Erythroblast (primary cell): Measurements from ENCODE around the gene FCN1.

Experiments
- DNase-seq, 2 experiments: peaks; one replicate each; lab custom pipeline; 2025; lab: John Stamatoyannopoulos, UW
- GATA1 ChIP-seq: IDR thresholded peaks from 2 replicates; pipeline ENCODE4 v1.6.1; 2011; ENCODE audit warnings: low read depth, mild to moderate bottlenecking, control low read depth, low read length, moderate library complexity
- POLR2A ChIP-seq: IDR thresholded peaks from 2 replicates; pipeline ENCODE4 v1.6.1; 2011; ENCODE audit warnings: mild to moderate bottlenecking, low read length

The FCN1 gene

DNA sequence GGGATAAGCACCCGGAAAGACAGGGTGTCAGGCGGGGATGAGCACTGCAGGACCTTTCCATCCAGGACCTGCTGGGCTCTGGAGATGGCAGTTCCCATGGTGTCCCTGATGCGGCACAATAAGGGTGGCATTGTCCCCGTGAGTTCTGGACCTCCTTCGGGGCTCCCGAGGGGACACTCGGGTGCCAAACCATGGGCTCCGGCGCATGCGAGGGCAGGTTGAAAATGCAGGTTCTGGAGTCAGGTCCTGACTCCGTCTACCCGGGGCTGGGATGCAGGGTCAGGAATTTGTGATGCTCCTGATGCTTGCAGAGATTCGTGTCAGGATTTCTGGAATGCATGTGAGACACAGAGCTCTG lies 36.4 kb downstream of the FCN1 start:
- no peak for TF ChIP-seq POLR2A
- TF ChIP-seq GATA1, result no peak
- DNase-seq, result no peak

DNA sequence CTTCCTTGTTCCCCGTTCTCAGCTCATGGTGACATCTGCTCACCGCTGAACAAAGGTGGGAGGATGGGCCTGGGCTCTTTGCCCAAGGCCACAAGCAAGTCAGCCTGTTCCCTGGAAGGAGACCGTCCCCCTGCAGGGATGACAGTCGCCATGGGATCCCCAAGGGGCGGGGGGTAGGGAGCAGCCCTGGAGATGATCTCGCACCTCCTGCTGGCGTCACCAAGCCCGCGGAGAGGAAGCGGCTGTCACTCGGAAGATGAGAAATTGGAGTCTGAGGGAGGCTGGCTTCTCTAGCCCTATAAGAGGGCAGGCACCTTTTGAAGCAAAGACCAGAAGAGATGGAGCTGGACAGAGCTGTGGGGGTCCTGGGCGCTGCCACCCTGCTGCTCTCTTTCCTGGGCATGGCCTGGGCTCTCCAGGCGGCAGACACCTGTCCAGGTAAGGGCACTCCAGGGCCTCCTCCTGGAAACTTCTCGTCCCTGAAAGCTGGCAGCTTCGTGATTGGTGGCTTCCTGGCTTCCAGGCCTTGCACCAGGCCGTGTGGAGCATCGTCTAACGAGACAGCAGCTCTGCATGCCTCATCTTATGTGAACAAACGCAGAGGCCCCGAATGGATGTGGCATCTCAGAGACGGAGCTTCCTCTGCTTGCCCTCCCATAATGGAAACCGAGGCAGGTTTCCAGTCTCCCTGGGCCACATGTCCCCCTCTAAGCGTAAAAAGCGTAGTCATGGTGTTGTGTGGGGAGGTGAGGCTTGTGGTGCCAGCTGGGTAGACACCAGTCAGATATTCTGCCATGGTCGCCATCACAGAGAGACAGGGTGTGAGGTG lies 37.0 kb downstream of the FCN1 start, which contains the start of gene FCN2:
FCN2 (plus strand) TSS at position 327 of the 829 bp plus-strand sequence; CDS start at position 339, 12 bp downstream.
- no peak for TF ChIP-seq POLR2A
- no peak for TF ChIP-seq GATA1
- no peak for DNase-seq

GRCh38 chr9:134879664-134880483 lies 37.8 kb downstream of the FCN1 start:
- no peak for TF ChIP-seq POLR2A
- no peak for TF ChIP-seq GATA1
- DNase-seq, result no peak

GRCh38 chr9:134877541-134877940 lies 40.2 kb downstream of the FCN1 start:
- no peak for TF ChIP-seq GATA1
- no peak for TF ChIP-seq POLR2A
- DNase-seq, result no peak

GRCh38 chr9:134875371-134875770 lies 42.3 kb downstream of the FCN1 start:
- TF ChIP-seq POLR2A, result no peak
- no peak for TF ChIP-seq GATA1
- no peak for DNase-seq

DNA sequence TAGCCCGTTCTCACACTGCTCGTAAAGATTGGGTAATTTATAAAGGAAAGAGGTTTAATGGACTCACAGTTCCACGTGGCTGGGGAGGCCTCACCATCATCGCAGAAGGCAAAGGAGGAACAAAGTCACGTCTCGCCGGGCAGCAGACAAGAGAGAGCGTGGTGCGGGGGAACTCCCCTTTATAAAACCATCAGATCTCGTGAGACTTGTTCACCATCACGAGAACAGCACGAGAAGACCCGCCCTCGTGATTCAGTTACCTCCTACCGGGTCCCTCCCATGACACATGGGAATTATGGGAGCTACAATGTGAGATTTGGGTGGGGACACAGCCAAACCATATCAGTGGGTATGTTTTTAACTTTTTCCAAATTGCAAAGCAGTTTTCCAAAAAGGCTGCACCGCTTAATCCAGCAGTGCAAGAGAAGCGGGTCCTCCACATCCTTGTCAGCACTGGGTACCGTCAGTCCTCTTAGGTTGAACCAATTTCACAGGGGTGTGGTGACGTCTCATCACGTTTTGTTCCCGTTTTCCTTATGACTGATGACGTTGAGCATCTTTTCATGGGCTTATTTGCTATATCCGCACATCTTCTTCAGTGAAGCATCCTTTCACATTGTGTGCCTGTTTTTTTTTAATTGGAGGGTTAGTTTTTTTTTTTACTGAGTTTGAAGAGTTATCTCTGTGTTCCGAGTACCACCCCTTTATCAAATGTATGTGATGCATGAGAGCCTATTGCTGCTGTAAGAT lies 45.1 kb downstream of the FCN1 start:
- no peak for DNase-seq
- no peak for TF ChIP-seq POLR2A
- TF ChIP-seq GATA1, result no peak

- TF ChIP-seq GATA1, result no peak
- no peak for DNase-seq
These were observed 45.9 kb downstream of the FCN1 start for GRCh38 chr9:134871697-134872340.

GRCh38 chr9:134870746-134871662 lies 46.7 kb downstream of the FCN1 start:
- no peak for DNase-seq
- no peak for TF ChIP-seq GATA1
- no peak for TF ChIP-seq POLR2A

GRCh38 chr9:134870301-134870694 lies 47.4 kb downstream of the FCN1 start:
- TF ChIP-seq GATA1 (no peak), POLR2A (no peak)

GRCh38 chr9:134869554-134870300 lies 48.0 kb downstream of the FCN1 start:
- TF ChIP-seq POLR2A (no peak), GATA1 (no peak)
- no peak for DNase-seq

More at GRCh38 chr9:134870301-134870694, 47.4 kb downstream of the FCN1 start:
- DNase-seq, result no peak

DNA sequence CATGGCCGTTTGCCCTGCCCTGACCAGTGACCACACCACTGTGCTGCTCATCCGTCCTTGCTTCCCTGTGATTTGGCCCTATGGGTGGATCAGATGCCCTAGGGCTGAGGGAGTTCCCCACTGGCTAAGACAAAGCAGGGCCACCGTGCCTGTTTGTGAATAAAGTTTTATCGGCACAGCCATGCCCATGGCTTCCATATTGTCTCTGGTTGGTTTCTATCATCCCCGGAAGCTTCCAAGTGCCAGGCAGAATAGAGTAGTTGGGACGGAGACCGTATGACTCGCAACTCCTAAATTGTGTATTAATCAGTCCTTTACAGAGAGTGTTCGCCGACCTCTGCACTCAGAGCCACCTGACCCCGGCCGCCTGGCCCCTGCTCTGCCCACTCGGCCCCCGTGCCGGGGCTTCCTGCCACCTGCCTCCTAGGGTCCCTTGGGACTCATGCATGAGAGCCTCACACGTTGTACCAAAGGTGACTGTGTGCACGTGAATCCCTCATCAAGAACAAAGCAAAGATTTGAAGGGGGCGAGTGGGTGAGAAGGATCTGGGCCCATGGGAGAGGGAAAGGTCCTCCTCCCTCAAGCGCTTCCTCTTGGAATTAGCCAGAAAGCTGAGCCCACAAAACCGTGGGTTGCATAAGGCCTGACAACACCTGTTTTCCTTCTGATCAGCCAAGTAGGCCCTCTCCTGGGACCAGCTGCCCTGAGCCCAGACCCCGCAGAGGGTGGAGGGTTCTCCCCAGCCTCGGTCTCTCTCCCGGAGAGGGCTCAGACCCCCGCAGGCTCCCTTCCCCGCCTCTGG lies 48.8 kb downstream of the FCN1 start:
- DNase-seq, result no peak
- no peak for TF ChIP-seq GATA1
- no peak for TF ChIP-seq POLR2A
